H1 (cell line): ENCODE data around the gene PCNX4. TPM values are rescaled to one million over a fixed set of nuclear protein-coding genes. Genes with fewer than 3 reads are reported as not detected.

Experiments
- ASH2L ChIP-seq: fragments of 200-600, 300-600 bp; sonication (generic); IDR thresholded peaks from one replicate; pipeline ENCODE4 v1.7.1; 2017; ENCODE audit warnings: low read length
- CTCF ChIP-seq, 3 experiments: IDR thresholded peaks; 1 replicate in 2 of 3; 2 replicates in 1 of 3; pipeline versions ENCODE4 v1.5.1 to v1.6.1; 2011; ENCODE audit warnings: low read length in 3 of 3, mild to moderate bottlenecking in 3 of 3, inconsistent platforms in 2 of 3, low read depth in 1 of 3, moderate library complexity in 1 of 3; ENCODE audit not compliant: insufficient read depth in 1 of 3; ENCODE audit errors: control extremely low read depth in 1 of 3
- JUND ChIP-seq: IDR thresholded peaks from 2 replicates; pipeline ENCODE4 v1.6.1; 2011; ENCODE audit warnings: mild to moderate bottlenecking, improper control_type of control experiment, low read length
- PHF8 ChIP-seq: fragments of 200-600 bp; sonication (generic); conservative IDR thresholded peaks from 2 replicates; pipeline ENCODE4 v1.7.1; 2012; ENCODE audit warnings: low read depth, mild to moderate bottlenecking, inconsistent platforms, low read length, moderate library complexity
- RNF2 ChIP-seq: fragments of 200-900, 300-1000 bp; sonication (generic); IDR thresholded peaks from 2 replicates; pipeline ENCODE4 v1.7.1; 2016; ENCODE audit warnings: borderline replicate concordance, low read depth, mild to moderate bottlenecking, antibody characterized with exemption, low read length; ENCODE audit not compliant: poor library complexity, severe bottlenecking; ENCODE audit errors: missing control alignments
- SIX5 ChIP-seq: IDR thresholded peaks from 2 replicates; pipeline ENCODE4 v1.6.1; 2011; ENCODE audit warnings: mild to moderate bottlenecking, low read depth, low read length
- TEAD4 ChIP-seq: IDR thresholded peaks from 2 replicates; pipeline ENCODE4 v1.6.1; 2012; ENCODE audit warnings: low read depth, low read length, inconsistent platforms, mixed read lengths
- polyA plus RNA-seq, 7 experiments: library from polyadenylated mRNA; depleted of rRNA in 3 of 7; stranded (reverse) in 5 of 7; unstranded in 2 of 7; fragments of >200 nt in 5 of 7; fragments of 200-250 nt in 2 of 7; gene quantifications; 1 replicate in 5 of 7; 2 replicates in 1 of 7; 4 replicates in 1 of 7; pipeline versions ENCODE4 v1.2.1 to v1.2.3, GENCODE V29; 2011 to 2013; ENCODE audit warnings: missing spikeins in 2 of 7, mixed read lengths in 2 of 7
- total RNA-seq: library from RNA; stranded (reverse); fragmentation: NEBNext Ultra II Directional; extraction: Animal tissue kit (Norgen Biotek cat#: 25700); gene quantifications from 2 replicates; pipeline ENCODE4 v1.2.1, GENCODE V29; 2021
- TF ChIP-seq, protein P1 (sequence below): fragments of 300-600 bp; sonication (generic); IDR thresholded peaks from 2 replicates; pipeline ENCODE4 v1.7.1; 2012; ENCODE audit warnings: low read length, moderate library complexity, mild to moderate bottlenecking, inconsistent platforms; ENCODE audit not compliant: insufficient replicate concordance

PCNX4 gene
- total and polyA plus RNA-seq, 2 of the 8 experiments (the other 6 are each of a cell fraction or from before 2014, with no cell fraction given) = 28.4 to 35.5 TPM

DNA sequence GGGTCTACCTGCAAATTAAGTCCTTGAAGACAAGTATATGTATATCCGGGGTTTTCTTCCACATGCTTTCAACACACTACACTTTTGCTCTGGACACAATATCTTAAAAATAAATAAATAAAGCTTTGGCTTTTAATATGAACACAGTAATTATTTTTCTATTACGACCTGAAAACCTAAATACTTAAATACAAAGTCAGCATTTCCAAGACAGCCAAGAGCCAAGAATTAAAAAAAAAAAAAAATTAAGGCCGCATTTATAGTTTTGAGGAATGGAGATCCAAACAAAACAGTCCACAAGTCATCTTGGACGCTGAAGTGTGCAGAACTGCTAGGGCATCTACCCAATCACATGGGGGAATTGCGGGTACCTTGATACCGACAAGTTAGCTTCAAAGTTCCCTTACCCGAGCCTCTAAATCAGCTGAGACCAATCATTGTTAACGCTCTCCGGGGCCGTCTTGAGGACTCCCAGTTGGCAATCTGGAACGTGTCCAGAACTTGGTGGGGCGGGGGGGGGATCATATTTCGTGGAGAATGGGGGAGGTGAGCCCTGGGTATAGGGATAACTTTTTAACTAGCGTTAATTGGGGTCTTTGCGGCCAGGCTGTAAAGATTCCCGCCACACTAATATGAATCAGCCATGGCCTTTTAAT, 731 bp upstream of the PCNX4 start (continued):
- TF ChIP-seq PHF8 (no peak), ASH2L (no peak), JUND (no peak), SIX5 (no peak), CTCF (IDR thresholded peaks at IDR 0.05; ENCODE audit: control extremely low read depth in 1 of 3, insufficient read depth in 1 of 3, low read depth in 1 of 3, low read length in 3 of 3) (no peak), TEAD4 (no peak), RNF2 (no peak)
- TF ChIP-seq, protein P1, sequence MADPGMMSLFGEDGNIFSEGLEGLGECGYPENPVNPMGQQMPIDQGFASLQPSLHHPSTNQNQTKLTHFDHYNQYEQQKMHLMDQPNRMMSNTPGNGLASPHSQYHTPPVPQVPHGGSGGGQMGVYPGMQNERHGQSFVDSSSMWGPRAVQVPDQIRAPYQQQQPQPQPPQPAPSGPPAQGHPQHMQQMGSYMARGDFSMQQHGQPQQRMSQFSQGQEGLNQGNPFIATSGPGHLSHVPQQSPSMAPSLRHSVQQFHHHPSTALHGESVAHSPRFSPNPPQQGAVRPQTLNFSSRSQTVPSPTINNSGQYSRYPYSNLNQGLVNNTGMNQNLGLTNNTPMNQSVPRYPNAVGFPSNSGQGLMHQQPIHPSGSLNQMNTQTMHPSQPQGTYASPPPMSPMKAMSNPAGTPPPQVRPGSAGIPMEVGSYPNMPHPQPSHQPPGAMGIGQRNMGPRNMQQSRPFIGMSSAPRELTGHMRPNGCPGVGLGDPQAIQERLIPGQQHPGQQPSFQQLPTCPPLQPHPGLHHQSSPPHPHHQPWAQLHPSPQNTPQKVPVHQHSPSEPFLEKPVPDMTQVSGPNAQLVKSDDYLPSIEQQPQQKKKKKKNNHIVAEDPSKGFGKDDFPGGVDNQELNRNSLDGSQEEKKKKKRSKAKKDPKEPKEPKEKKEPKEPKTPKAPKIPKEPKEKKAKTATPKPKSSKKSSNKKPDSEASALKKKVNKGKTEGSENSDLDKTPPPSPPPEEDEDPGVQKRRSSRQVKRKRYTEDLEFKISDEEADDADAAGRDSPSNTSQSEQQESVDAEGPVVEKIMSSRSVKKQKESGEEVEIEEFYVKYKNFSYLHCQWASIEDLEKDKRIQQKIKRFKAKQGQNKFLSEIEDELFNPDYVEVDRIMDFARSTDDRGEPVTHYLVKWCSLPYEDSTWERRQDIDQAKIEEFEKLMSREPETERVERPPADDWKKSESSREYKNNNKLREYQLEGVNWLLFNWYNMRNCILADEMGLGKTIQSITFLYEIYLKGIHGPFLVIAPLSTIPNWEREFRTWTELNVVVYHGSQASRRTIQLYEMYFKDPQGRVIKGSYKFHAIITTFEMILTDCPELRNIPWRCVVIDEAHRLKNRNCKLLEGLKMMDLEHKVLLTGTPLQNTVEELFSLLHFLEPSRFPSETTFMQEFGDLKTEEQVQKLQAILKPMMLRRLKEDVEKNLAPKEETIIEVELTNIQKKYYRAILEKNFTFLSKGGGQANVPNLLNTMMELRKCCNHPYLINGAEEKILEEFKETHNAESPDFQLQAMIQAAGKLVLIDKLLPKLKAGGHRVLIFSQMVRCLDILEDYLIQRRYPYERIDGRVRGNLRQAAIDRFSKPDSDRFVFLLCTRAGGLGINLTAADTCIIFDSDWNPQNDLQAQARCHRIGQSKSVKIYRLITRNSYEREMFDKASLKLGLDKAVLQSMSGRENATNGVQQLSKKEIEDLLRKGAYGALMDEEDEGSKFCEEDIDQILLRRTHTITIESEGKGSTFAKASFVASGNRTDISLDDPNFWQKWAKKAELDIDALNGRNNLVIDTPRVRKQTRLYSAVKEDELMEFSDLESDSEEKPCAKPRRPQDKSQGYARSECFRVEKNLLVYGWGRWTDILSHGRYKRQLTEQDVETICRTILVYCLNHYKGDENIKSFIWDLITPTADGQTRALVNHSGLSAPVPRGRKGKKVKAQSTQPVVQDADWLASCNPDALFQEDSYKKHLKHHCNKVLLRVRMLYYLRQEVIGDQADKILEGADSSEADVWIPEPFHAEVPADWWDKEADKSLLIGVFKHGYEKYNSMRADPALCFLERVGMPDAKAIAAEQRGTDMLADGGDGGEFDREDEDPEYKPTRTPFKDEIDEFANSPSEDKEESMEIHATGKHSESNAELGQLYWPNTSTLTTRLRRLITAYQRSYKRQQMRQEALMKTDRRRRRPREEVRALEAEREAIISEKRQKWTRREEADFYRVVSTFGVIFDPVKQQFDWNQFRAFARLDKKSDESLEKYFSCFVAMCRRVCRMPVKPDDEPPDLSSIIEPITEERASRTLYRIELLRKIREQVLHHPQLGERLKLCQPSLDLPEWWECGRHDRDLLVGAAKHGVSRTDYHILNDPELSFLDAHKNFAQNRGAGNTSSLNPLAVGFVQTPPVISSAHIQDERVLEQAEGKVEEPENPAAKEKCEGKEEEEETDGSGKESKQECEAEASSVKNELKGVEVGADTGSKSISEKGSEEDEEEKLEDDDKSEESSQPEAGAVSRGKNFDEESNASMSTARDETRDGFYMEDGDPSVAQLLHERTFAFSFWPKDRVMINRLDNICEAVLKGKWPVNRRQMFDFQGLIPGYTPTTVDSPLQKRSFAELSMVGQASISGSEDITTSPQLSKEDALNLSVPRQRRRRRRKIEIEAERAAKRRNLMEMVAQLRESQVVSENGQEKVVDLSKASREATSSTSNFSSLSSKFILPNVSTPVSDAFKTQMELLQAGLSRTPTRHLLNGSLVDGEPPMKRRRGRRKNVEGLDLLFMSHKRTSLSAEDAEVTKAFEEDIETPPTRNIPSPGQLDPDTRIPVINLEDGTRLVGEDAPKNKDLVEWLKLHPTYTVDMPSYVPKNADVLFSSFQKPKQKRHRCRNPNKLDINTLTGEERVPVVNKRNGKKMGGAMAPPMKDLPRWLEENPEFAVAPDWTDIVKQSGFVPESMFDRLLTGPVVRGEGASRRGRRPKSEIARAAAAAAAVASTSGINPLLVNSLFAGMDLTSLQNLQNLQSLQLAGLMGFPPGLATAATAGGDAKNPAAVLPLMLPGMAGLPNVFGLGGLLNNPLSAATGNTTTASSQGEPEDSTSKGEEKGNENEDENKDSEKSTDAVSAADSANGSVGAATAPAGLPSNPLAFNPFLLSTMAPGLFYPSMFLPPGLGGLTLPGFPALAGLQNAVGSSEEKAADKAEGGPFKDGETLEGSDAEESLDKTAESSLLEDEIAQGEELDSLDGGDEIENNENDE = no peak
